SKM-1 (cell line): ENCODE results near the gene C11orf98.
A peak's percentile ranks its signal among the peaks of the same experiment; 100 is the strongest.
"Not testable (repeated sequence)": the region's sequence is repeated elsewhere in the genome, so short reads cannot be mapped to it uniquely, and the experiment has no call there.

Experiments
- DNase-seq: peaks from one replicate; lab custom pipeline; 2025; ENCODE audit not compliant: unreplicated experiment; lab: John Stamatoyannopoulos, UW

Gene C11orf98

GRCh38 chr11:62687508-62688396 lies 22.7 kb upstream of the C11orf98 start:
- no peak for DNase-seq

- no peak for DNase-seq
These were observed 17.5 kb upstream of the C11orf98 start for GRCh38 chr11:62682518-62682917.

- peak; percentile 65 for DNase-seq
These were observed 15.8 kb upstream of the C11orf98 start for GRCh38 chr11:62680825-62681240.

- peak; percentile 82 for DNase-seq
These were observed 14.0 kb upstream of the C11orf98 start, which contains the start of gene UBXN1 for GRCh38 chr11:62678770-62679696. Gene UBXN1 (minus strand): TSS chr11:62679073. CDS start chr11:62678923, 150 bp downstream.

GRCh38 chr11:62678433-62678769 lies 13.4 kb upstream of the C11orf98 start:
- no peak for DNase-seq

- DNase-seq = no peak
These were observed 12.7 kb upstream of the C11orf98 start for GRCh38 chr11:62677714-62678113.

GRCh38 chr11:62677156-62677555 lies 12.1 kb upstream of the C11orf98 start:
- no peak for DNase-seq

- no peak for DNase-seq
These were observed 11.7 kb upstream of the C11orf98 start for GRCh38 chr11:62676698-62677097.

GRCh38 chr11:62675415-62675814 lies 10.4 kb upstream of the C11orf98 start:
- DNase-seq = not testable (repeated sequence)

GRCh38 chr11:62673196-62673525 lies 8.2 kb upstream of the C11orf98 start:
- no peak for DNase-seq

GRCh38 chr11:62671608-62672389 lies 6.8 kb upstream of the C11orf98 start, which contains the start of the genes LBHD1 and UQCC3:
Gene LBHD1 (minus strand): TSS chr11:62672267. CDS start chr11:62670031, 2,236 bp downstream.
Gene UQCC3 (plus strand): TSS chr11:62671673. CDS start chr11:62671746, 73 bp downstream.
- peak; percentile 67 for DNase-seq

GRCh38 chr11:62671236-62671607 lies 6.2 kb upstream of the C11orf98 start:
- no peak for DNase-seq

- no peak for DNase-seq
These were observed 4.6 kb upstream of the C11orf98 start for GRCh38 chr11:62669420-62670161.

- no peak for DNase-seq
These were observed 2.5 kb upstream of the C11orf98 start for GRCh38 chr11:62667460-62667859.

GRCh38 chr11:62666259-62666926 lies 1.4 kb upstream of the C11orf98 start:
- no peak for DNase-seq

GRCh38 chr11:62665599-62666258 lies 719 bp upstream of the C11orf98 start:
- DNase-seq = no peak

- no peak for DNase-seq
These were observed 470 bp downstream of the C11orf98 start for GRCh38 chr11:62664405-62665074.

GRCh38 chr11:62656796-62657429 lies 8.1 kb downstream of the C11orf98 start:
- no peak for DNase-seq
